ENCODE results near the gene NINJ1. TPM values are rescaled to one million over a fixed set of nuclear protein-coding genes. Genes with fewer than 3 reads are reported as not detected.

NINJ1 gene
- total and polyA plus RNA-seq, 2 donors (not counting 3 experiments of a cell fraction or from before 2014, with no cell fraction given) = 31.5 to 57.7 TPM

- DNase-seq (ENCODE audit: low read depth, low spot score) (no peak), FAIRE-seq (no peak)
- no peaks in the 10 kb centered on the region for H3K36me3 ChIP-seq (ENCODE audit: control insufficient read depth in 2 of 2, extremely low read depth in 1 of 2, insufficient read depth in 2 of 2, low read length in 2 of 2)
- no peaks in the 10 kb centered on the region for H4K20me1 ChIP-seq (replicated peaks; ENCODE audit: control insufficient read depth, extremely low read depth, insufficient read depth, low read length)
- H3K4me3 ChIP-seq (replicated peaks in 1 of 3; ENCODE audit: insufficient read depth in 1 of 3, low read depth in 1 of 3, low read length in 3 of 3) = no peak overlapping the region
- CTCF ChIA-PET = no interaction called here
- dilution Hi-C loops (cut with MboI; ENCODE audit: extremely low pct_ligation_motif_present, low sequenced_read_pairs) = no loop called here
- H3K9me3 ChIP-seq (replicated peaks; ENCODE audit: control insufficient read depth, insufficient read depth, low read length) = no peaks in the 10 kb centered on the region
- H3K9me1 ChIP-seq (replicated peaks; ENCODE audit: control insufficient read depth, extremely low read depth, insufficient read depth, low read length) = no peaks in the 10 kb centered on the region
- no peaks in the 10 kb centered on the region for H3K27me3 ChIP-seq (ENCODE audit: control insufficient read depth in 2 of 2, insufficient read depth in 2 of 2, low read length in 2 of 2)
- H3K9ac ChIP-seq (replicated peaks; ENCODE audit: extremely low read depth, insufficient read depth, low read length) = no peak overlapping the region
- POLR2A ChIA-PET = no interaction called here
- TF ChIP-seq POLR2AphosphoS5 (IDR thresholded peaks at IDR 0.05; ENCODE audit: insufficient read depth, low read depth, low read length) = no peak
- no peak for TF ChIP-seq EZH2 (IDR thresholded peaks at IDR 0.05; ENCODE audit: borderline replicate concordance, low read depth, low read length, severe bottlenecking)
- no peak for TF ChIP-seq CTCF (IDR thresholded peaks at IDR 0.05; ENCODE audit: extremely low read depth in 1 of 2, insufficient read depth in 1 of 2, low read depth in 1 of 2, low read length in 2 of 2)
- no peak for TF ChIP-seq MYC (IDR thresholded peaks at IDR 0.05; ENCODE audit: low read depth, low read length)
- no peak for TF ChIP-seq FOS (IDR thresholded peaks at IDR 0.05; ENCODE audit: borderline replicate concordance, insufficient read depth, low read length)
- TF ChIP-seq POLR2A (IDR thresholded peaks at IDR 0.05; ENCODE audit: low read depth, low read length) = no peak
- no peak for TF ChIP-seq GATA2 (IDR thresholded peaks at IDR 0.05; ENCODE audit: insufficient read depth, insufficient read length, low read depth, low read length)
- no peak for TF ChIP-seq JUN (IDR thresholded peaks at IDR 0.05; ENCODE audit: borderline replicate concordance, insufficient read depth, insufficient read length, low read depth)
- no peak for TF ChIP-seq MAX (IDR thresholded peaks at IDR 0.05; ENCODE audit: insufficient read depth, insufficient read length)
- H2AFZ ChIP-seq (ENCODE audit: low read depth, low read length) = no peak overlapping the region
- no peak overlapping the region for H3K4me2 ChIP-seq (ENCODE audit: insufficient read depth, low read length)
- H3K4me1 ChIP-seq (ENCODE audit: control insufficient read depth, extremely low read depth, insufficient read depth, low read length) = peaks cover 29% of the 10 kb centered on the region
- intact Hi-C loops (cut with micrococcal nuclease) = loop anchor here (5.0 to 10.0 kb wide), 3 partner anchors 37 to 1071 kb away; partner anchors contain the start of genes IPPK and SUSD3
- H3K27ac ChIP-seq (ENCODE audit: insufficient read depth, low read depth, low read length) = no peak overlapping the region
- peaks cover 20% of the 10 kb centered on the region for H3K79me2 ChIP-seq (ENCODE audit: control insufficient read depth, insufficient read depth, low read length)
- no TSS peak for BruUV-seq (replicated peaks)
Measured at GRCh38 chr9:93093877-93094657, 40.0 kb downstream of the NINJ1 start.
